Measurements from ENCODE around the gene RTCA. TPM values are rescaled to one million over a fixed set of nuclear protein-coding genes. Genes with fewer than 3 reads are reported as not detected.

The RTCA gene
- total RNA-seq, 1 experiment from 2014 or later = 77.0 TPM

Small RNA genes lying within 50 kb of the gene (small RNA-seq; reads per million reads assigned to genes)
- gene AL445928.1 = not detected
- gene MIR553 = not detected

Other genes with a start within 250 kb of the RTCA start
- gene SASS6, start 133.3 kb upstream of the RTCA start, total RNA-seq (2014; rRNA removed; shearing (Covaris generic); ENCODE audit: low replicate concordance) = 8.4 and 14.8 TPM in 2 replicates
- gene TRMT13, start 133.1 kb upstream of the RTCA start, total RNA-seq (2014; rRNA removed; shearing (Covaris generic); ENCODE audit: low replicate concordance) = 39.3 and 71.1 TPM in 2 replicates
- 3.5 and 5.2 TPM in 2 replicates for gene LRRC39, start 88.0 kb upstream of the RTCA start, total RNA-seq (2014; rRNA removed; shearing (Covaris generic); ENCODE audit: low replicate concordance)
- gene DBT, start 16.4 kb upstream of the RTCA start, total RNA-seq (2014; rRNA removed; shearing (Covaris generic); ENCODE audit: low replicate concordance) = 7.3 and 13.1 TPM in 2 replicates
- gene CDC14A, start 86.3 kb downstream of the RTCA start, total RNA-seq (2014; rRNA removed; shearing (Covaris generic); ENCODE audit: low replicate concordance) = 24.7 and 25.7 TPM in 2 replicates

Data from Karpas-422 (cell line).